NCI-H446 (cell line): ENCODE results near the gene CYP26A1.

Source experiments
- DNase-seq, 2 experiments: peaks; one replicate each; lab custom pipeline; 2025; lab: John Stamatoyannopoulos, UW

Gene CYP26A1

GRCh38 chr10:93064874-93065660 lies 8.6 kb upstream of the CYP26A1 start:
- DNase-seq: no peak

GRCh38 chr10:93065675-93066543 lies 7.8 kb upstream of the CYP26A1 start:
- no peak for DNase-seq

GRCh38 chr10:93066544-93066913 lies 7.2 kb upstream of the CYP26A1 start:
- DNase-seq: no peak

DNA sequence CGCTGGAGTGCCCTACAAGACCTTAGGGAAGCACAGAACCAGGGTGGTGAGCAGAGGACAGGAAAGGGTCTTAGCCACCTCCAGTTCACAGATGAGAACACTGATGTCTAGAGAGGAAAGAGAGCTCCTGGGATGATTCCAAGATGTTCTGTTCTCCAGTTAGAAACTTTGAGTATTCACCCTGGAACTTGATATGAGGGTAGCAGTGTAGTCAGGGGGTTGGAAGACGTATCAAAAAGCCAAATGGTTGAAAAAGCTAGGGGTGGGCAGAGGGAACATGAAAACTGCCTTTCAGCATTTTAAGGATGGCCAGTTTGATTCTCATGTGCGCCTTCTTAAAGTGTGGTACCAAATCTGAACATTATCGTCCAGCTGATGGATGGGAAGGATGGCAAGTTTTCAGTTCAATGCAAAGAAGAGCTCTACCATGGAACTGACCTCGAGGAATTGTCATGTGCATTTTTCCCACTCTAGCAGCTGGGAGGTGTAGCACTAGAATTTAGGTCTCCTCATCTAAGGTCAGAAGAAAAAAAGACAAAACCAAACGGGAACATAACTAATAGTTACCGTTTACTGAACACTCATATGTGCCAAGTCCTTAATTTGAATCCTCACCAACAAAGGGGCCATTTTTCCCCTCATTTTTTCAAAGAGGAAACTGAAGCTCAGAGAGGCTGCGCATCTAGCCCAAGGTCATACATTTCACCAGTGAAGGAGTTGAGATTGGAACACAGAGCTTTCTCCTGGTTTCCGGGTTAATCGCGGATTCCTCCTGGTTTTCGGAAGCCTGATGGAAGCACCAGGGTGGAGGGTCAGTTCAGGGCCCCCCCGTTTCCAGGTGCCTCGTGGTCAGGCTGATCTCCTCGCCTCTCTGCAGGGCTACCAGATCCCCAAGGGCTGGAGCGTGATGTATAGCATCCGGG lies 6.0 kb upstream of the CYP26A1 start:
- no peak for DNase-seq

- no peak for DNase-seq
Measured at GRCh38 chr10:93068411-93069244, 5.1 kb upstream of the CYP26A1 start.

DNA sequence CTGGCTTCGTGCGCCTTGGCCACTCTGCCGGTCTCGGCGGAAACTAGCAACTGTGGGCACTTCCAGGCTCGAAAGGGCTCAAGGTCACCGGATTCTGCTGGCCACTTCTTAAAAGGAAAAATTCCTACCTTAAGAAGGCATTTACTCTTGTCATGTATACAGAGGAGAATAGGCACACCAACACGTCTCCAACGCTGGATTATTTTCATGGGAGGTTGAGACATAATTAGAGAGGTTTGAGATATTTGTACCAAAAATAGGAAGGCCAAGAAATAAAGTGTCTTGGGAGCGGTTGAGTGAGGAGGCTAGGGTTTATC lies 4.5 kb upstream of the CYP26A1 start:
- DNase-seq: no peak

- DNase-seq: no peak
Measured at GRCh38 chr10:93070378-93071176, 3.1 kb upstream of the CYP26A1 start.

DNA sequence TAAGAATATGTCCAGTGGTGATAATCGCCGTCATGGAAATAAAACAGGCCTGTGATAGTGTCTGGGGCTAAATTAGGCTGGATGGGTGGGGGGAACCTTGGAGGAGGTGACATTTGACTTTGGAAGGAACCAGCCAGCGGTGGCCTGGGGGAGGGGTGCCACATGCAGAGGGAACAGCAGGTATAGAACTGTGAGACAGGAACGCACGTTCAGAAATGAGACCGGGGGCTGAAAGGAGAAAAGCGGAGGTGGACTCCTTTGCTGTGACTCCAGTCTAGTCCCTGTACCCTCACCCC lies 2.6 kb upstream of the CYP26A1 start:
- DNase-seq: no peak

DNA sequence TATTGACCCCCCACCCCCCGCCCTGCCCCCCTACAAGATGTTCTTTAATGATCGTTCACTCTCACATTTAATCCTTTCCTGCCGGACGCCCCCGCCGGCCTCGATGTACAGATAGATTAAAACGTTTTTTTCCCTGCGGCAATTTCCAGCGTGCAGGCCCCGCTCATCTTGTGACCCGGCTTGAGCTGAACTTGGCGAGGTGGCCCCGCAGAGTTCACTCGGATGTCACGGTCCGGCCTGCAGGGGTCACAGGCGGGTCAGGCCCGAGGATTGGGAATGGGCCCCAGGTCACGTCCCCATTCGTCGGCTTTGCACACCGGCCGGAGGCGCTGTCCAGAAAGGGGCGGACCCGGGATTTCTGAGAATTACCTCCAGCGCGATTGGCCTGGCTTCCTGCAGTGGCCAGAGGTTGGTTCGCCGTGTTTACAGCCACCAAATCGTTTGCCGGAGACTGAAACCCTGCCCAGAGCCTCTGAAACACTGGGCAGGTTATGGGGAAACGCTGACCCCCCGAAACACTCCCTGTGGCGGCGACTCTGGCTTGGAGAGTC lies 1.9 kb upstream of the CYP26A1 start:
- no peak for DNase-seq

GRCh38 chr10:93072225-93072712 lies 1.4 kb upstream of the CYP26A1 start:
- DNase-seq: no peak

- DNase-seq: no peak
Measured at GRCh38 chr10:93072713-93073538, 767 bp upstream of the CYP26A1 start.

- DNase-seq: peak in 1 of 2 experiments; percentile 24
Measured at GRCh38 chr10:93074147-93074596, 479 bp downstream of the CYP26A1 start.

GRCh38 chr10:93074597-93075368 lies 1.1 kb downstream of the CYP26A1 start:
- DNase-seq: no peak

GRCh38 chr10:93075369-93076221 lies 1.9 kb downstream of the CYP26A1 start:
- DNase-seq: no peak

- no peak for DNase-seq
Measured at GRCh38 chr10:93076871-93077270, 3.2 kb downstream of the CYP26A1 start.

- DNase-seq: no peak
Measured at GRCh38 chr10:93077860-93078337, 4.2 kb downstream of the CYP26A1 start.

DNA sequence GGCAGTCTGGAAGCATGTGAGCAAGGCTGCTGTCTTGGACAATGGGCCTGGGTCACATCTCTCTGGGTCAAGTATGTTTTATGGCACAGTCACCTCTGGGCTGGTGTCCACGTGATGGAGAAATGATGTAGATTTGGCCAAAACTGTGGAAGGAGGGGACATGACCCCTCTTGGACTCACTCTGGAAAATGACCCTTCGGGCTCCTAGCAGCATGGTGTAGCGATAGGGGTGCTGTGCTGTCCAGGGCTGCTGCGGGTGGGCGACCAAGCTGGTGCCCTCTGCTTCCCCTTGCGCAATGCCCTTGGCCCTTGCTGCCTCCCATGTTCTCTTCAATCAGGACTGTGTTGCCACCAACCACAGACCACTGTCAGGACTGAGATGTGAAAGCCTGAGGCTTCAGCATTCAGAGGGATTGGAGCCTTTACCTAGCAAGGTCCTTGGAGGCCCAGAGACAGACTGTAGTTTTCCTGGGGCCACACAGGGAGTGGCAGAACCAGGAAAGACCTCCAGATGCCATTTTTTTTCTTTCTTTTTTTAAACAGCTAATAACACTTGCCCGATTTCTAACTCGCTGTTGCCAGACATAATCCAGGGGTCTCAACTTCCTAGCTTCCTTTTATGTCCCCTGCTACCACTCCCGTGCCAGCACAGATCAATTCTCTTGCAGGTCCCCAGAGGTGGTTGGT lies 6.1 kb downstream of the CYP26A1 start:
- no peak for DNase-seq
